CD4-positive, alpha-beta memory T cell (primary cell): ENCODE data around the gene PLD3. TPM values are rescaled to one million over a fixed set of nuclear protein-coding genes. Genes with fewer than 3 reads are reported as not detected.

Experiments
- CTCF ChIA-PET: fragments of 350-600 bp; sonication (Branson Sonifier 250); formaldehyde crosslinking; loops from one replicate; lab custom pipeline; 2021; ENCODE audit warnings: inconsistent platforms; ENCODE audit not compliant: partially characterized antibody; lab: Charles Lee
- POLR2A ChIA-PET: fragments of 350-600 bp; sonication (Branson Sonifier 250); formaldehyde crosslinking; loops from one replicate; lab custom pipeline; 2021; ENCODE audit not compliant: partially characterized antibody; lab: Charles Lee
- DNase-seq, 5 donors: peaks; one replicate each; pipeline versions ENCODE4 v3.0.0 to v3.0.0-alpha.2; 2020 to 2022; ENCODE audit warnings: mixed read lengths in 1 of 5
- H3K27ac ChIP-seq: one replicate; pipeline ENCODE4 v1.7.0; 2013; ENCODE audit warnings: low read depth, low read length
- H3K27me3 ChIP-seq: 2 replicates; pipeline ENCODE4 v1.7.0; 2013; ENCODE audit warnings: mild to moderate bottlenecking, low read length, moderate library complexity; ENCODE audit not compliant: insufficient read depth
- H3K36me3 ChIP-seq: 2 replicates; pipeline ENCODE4 v1.7.0; 2013; ENCODE audit warnings: mild to moderate bottlenecking, low read length, moderate library complexity; ENCODE audit not compliant: insufficient read depth
- H3K4me1 ChIP-seq: 2 replicates; pipeline ENCODE4 v1.7.0; 2013; ENCODE audit warnings: mild to moderate bottlenecking, low read length, moderate library complexity; ENCODE audit not compliant: insufficient read depth
- H3K4me3 ChIP-seq, 2 donors: one replicate each; pipeline ENCODE4 v1.7.0; 2013; ENCODE audit warnings: low read length in 2 of 2, mild to moderate bottlenecking in 1 of 2
- H3K9me3 ChIP-seq, 2 donors: one replicate each; pipeline ENCODE4 v1.7.0; 2013; ENCODE audit warnings: low read length in 2 of 2, control low read depth in 1 of 2; ENCODE audit not compliant: control insufficient read depth in 1 of 2
- H3K27ac Mint-ChIP-seq, 7 donors: one replicate each; pipeline ENCODE4 v1.8.0; 2020 to 2021; ENCODE audit warnings: mixed read lengths in 7 of 7, mild to moderate bottlenecking in 6 of 7, inconsistent platforms in 3 of 7, moderate library complexity in 3 of 7
- H3K27me3 Mint-ChIP-seq, 2 donors: one replicate each; pipeline ENCODE4 v1.8.0; 2020 to 2021; ENCODE audit warnings: mixed read lengths in 2 of 2
- H3K36me3 Mint-ChIP-seq, 2 donors: one replicate each; pipeline ENCODE4 v1.8.0; 2020 to 2021; ENCODE audit warnings: mixed read lengths in 2 of 2, inconsistent platforms in 1 of 2, mild to moderate bottlenecking in 1 of 2
- H3K4me1 Mint-ChIP-seq, 4 donors: one replicate each; pipeline ENCODE4 v1.8.0; 2020 to 2021; ENCODE audit warnings: mixed read lengths in 4 of 4, mild to moderate bottlenecking in 1 of 4
- H3K4me3 Mint-ChIP-seq, 8 donors: one replicate each; pipeline ENCODE4 v1.8.0; 2020 to 2021; ENCODE audit warnings: mixed read lengths in 8 of 8, mild to moderate bottlenecking in 7 of 8, moderate library complexity in 6 of 8, inconsistent platforms in 3 of 8
- H3K9me3 Mint-ChIP-seq, 8 donors: one replicate each; pipeline ENCODE4 v1.8.0; 2020 to 2021; ENCODE audit warnings: mixed read lengths in 8 of 8, mild to moderate bottlenecking in 5 of 8, inconsistent platforms in 3 of 8, moderate library complexity in 1 of 8
- intact Hi-C: fragments of 100-400 bp; cut with micrococcal nuclease; formaldehyde crosslinking; loops from one replicate; pipeline ENCODE4 v1.15.1; 2023
- polyA plus RNA-seq, 2 donors: library from polyadenylated mRNA; unstranded; fragments of 300-500 nt; fragmentation: Illumina TruSeq; gene quantifications; one replicate each; pipeline ENCODE4 v1.2.3, GENCODE V29; 2021
- total RNA-seq, 2 experiments: library from RNA; stranded (reverse); gene quantifications; one replicate each; pipeline ENCODE4 v1.2.3, GENCODE V29; 2021

The PLD3 gene
- total and polyA plus RNA-seq, 4 experiments from 2014 or later = 61.0 to 117 (median 95.2) TPM

GRCh38 chr19:40419780-40420179 lies 71.3 kb downstream of the PLD3 start:
- H3K4me3 ChIP-seq = no peak overlapping the region
- no peak for DNase-seq
- Mint-ChIP-seq H3K9me3 (no peaks in the 10 kb centered on the region), H3K4me1 (peaks cover 18 to 43% (median 33%) of the 10 kb centered on the region in 4 donors), H3K27me3 (no peaks in the 10 kb centered on the region), H3K27ac (peak overlapping the region in 5 of 7 donors; percentile 24 to 85 (median 65)), H3K36me3 (peaks cover 0 to 10% of the 10 kb centered on the region in 2 donors), H3K4me3 (peak overlapping the region; percentile 29 to 88 (median 77))
- H3K4me1 ChIP-seq = peaks cover 29% of the 10 kb centered on the region
- no peaks in the 10 kb centered on the region for H3K9me3 ChIP-seq
- no peaks in the 10 kb centered on the region for H3K27me3 ChIP-seq
- intact Hi-C loops = loop anchor here (1.0 to 10.0 kb wide), 4 partner anchors 25 to 135 kb away; partner anchors contain the start of genes AKT2, BLVRB and SERTAD3
- H3K27ac ChIP-seq = no peak overlapping the region
- H3K36me3 ChIP-seq = no peaks in the 10 kb centered on the region
- ChIA-PET POLR2A (interaction anchor here (0.7 to 8.9 kb wide), 8 partner anchors 14 to 1014 kb away, joined by 3 to 227 read pairs (median 12); partner anchors contain the start of genes BLVRB and SERTAD3), CTCF (interaction anchor here (0.7 to 3.9 kb wide), 21 partner anchors 9 to 190 kb away, joined by 3 to 66 read pairs (median 5); partner anchors contain the start of genes BLVRB, SERTAD3 and SPTBN4)

GRCh38 chr19:40420451-40420765 lies 71.9 kb downstream of the PLD3 start:
- Mint-ChIP-seq H3K9me3 (no peaks in the 10 kb centered on the region), H3K27ac (peak overlapping the region; percentile 84 to 98 (median 93)), H3K27me3 (no peaks in the 10 kb centered on the region), H3K4me1 (peaks cover 19 to 47% (median 33%) of the 10 kb centered on the region in 4 donors), H3K36me3 (peaks cover 0 to 13% of the 10 kb centered on the region in 2 donors), H3K4me3 (peak overlapping the region; percentile 85 to 93 (median 90))
- ChIA-PET POLR2A (interaction anchor here (0.5 to 8.9 kb wide), 22 partner anchors 8 to 1014 kb away, joined by 3 to 227 read pairs (median 4); partner anchors contain the start of genes BLVRB, C19orf47, PLD3 and SERTAD3), CTCF (interaction anchor here (0.7 to 3.9 kb wide), 31 partner anchors 9 to 218 kb away, joined by 3 to 66 read pairs (median 5); partner anchors contain the start of genes BLVRB, PLD3, SERTAD3 and SPTBN4)
- H3K27ac ChIP-seq = peak overlapping the region; percentile 84
- intact Hi-C loops = loop anchor here (1.0 to 10.0 kb wide), 4 partner anchors 24 to 136 kb away; partner anchors contain the start of genes AKT2, BLVRB and SERTAD3
- no peak for DNase-seq
- H3K36me3 ChIP-seq = no peaks in the 10 kb centered on the region
- no peaks in the 10 kb centered on the region for H3K9me3 ChIP-seq
- H3K27me3 ChIP-seq = no peaks in the 10 kb centered on the region
- peak overlapping the region in 1 of 2 donors; percentile 78 for H3K4me3 ChIP-seq
- H3K4me1 ChIP-seq = peaks cover 32% of the 10 kb centered on the region

- Histone ChIP-seq H3K36me3 (no peaks in the 10 kb centered on the region), H3K9me3 (no peaks in the 10 kb centered on the region), H3K4me3 (peak overlapping the region; percentile 47 to 78), H3K27ac (peak overlapping the region; percentile 84), H3K27me3 (no peaks in the 10 kb centered on the region), H3K4me1 (peaks cover 33% of the 10 kb centered on the region)
- Mint-ChIP-seq H3K4me3 (peak overlapping the region; percentile 88 to 93 (median 90)), H3K9me3 (peaks cover 0 to 2% (median 0%) of the 10 kb centered on the region in 8 donors), H3K27ac (peak overlapping the region; percentile 84 to 98 (median 97)), H3K36me3 (peaks cover 0 to 16% of the 10 kb centered on the region in 2 donors), H3K4me1 (peaks cover 19 to 53% (median 32%) of the 10 kb centered on the region in 4 donors), H3K27me3 (peaks cover 0 to 2% of the 10 kb centered on the region in 2 donors)
- POLR2A ChIA-PET = interaction anchor here (0.5 to 8.9 kb wide), 21 partner anchors 9 to 1015 kb away, joined by 3 to 227 read pairs (median 4); partner anchors contain the start of genes BLVRB, C19orf47, PLD3 and SERTAD3
- intact Hi-C loops = loop anchor here (1.0 to 10.0 kb wide), 6 partner anchors 17 to 136 kb away; partner anchors contain the start of genes AKT2, BLVRB, C19orf47 and PLD3
- CTCF ChIA-PET = interaction anchor here (0.7 to 3.9 kb wide), 33 partner anchors 8 to 218 kb away, joined by 3 to 66 read pairs (median 4); partner anchors contain the start of genes BLVRB, PLD3, SERTAD3 and SPTBN4
- peak; percentile 68 to 79 (median 69) for DNase-seq
These were observed 72.6 kb downstream of the PLD3 start for GRCh38 chr19:40420766-40421765.

GRCh38 chr19:40421993-40422747 lies 73.7 kb downstream of the PLD3 start:
- no peaks in the 10 kb centered on the region for H3K27me3 ChIP-seq
- H3K36me3 Mint-ChIP-seq = peaks cover 0 to 16% of the 10 kb centered on the region in 2 donors
- no peak for DNase-seq
- POLR2A ChIA-PET = interaction anchor here (1.8 to 8.9 kb wide), 4 partner anchors 12 to 841 kb away, joined by 4 to 227 read pairs (median 28); partner anchors contain the start of genes BLVRB and SERTAD3
- H3K36me3 ChIP-seq = no peaks in the 10 kb centered on the region
- no peak overlapping the region for H3K4me3 ChIP-seq
- H3K4me3 Mint-ChIP-seq = peak overlapping the region; percentile 26 to 93 (median 90)
- H3K27ac ChIP-seq = peak overlapping the region; percentile 84
- no peaks in the 10 kb centered on the region for H3K9me3 ChIP-seq
- peaks cover 34% of the 10 kb centered on the region for H3K4me1 ChIP-seq
- CTCF ChIA-PET = interaction anchor here (0.8 to 3.9 kb wide), 8 partner anchors 10 to 117 kb away, joined by 3 to 66 read pairs (median 6); partner anchors contain the start of genes BLVRB, SERTAD3 and SPTBN4
- H3K27ac Mint-ChIP-seq = peak overlapping the region; percentile 84 to 98 (median 97)
- H3K9me3 Mint-ChIP-seq = peaks cover 0 to 2% (median 0%) of the 10 kb centered on the region in 8 donors
- H3K4me1 Mint-ChIP-seq = peaks cover 19 to 53% (median 30%) of the 10 kb centered on the region in 4 donors
- intact Hi-C loops = loop anchor here (1.0 to 10.0 kb wide), 4 partner anchors 18 to 137 kb away; partner anchors contain the start of genes AKT2, C19orf47 and PLD3
- H3K27me3 Mint-ChIP-seq = peaks cover 0 to 2% of the 10 kb centered on the region in 2 donors

GRCh38 chr19:40422748-40423566 lies 74.5 kb downstream of the PLD3 start:
- peaks cover 0 to 16% of the 10 kb centered on the region in 2 donors for H3K36me3 Mint-ChIP-seq
- peaks cover 0 to 2% of the 10 kb centered on the region in 2 donors for H3K27me3 Mint-ChIP-seq
- ChIA-PET POLR2A (interaction anchor here (0.8 to 8.9 kb wide), 5 partner anchors 11 to 181 kb away, joined by 3 to 227 read pairs (median 12); partner anchors contain the start of genes BLVRB and SERTAD3), CTCF (interaction anchor here (0.8 to 1.4 kb wide), 2 partner anchors 15 to 20 kb away, joined by 3 to 4 read pairs; no protein-coding TSS in a partner anchor)
- peaks cover 0 to 2% (median 0%) of the 10 kb centered on the region in 8 donors for H3K9me3 Mint-ChIP-seq
- no peak overlapping the region for H3K4me3 ChIP-seq
- H3K4me1 Mint-ChIP-seq = peaks cover 17 to 48% (median 24%) of the 10 kb centered on the region in 4 donors
- peak overlapping the region in 7 of 8 donors; percentile 4 to 93 (median 53) for H3K4me3 Mint-ChIP-seq
- H3K4me1 ChIP-seq = peaks cover 28% of the 10 kb centered on the region
- no peak for DNase-seq
- H3K27ac Mint-ChIP-seq = peak overlapping the region in 6 of 7 donors; percentile 79 to 98 (median 90)
- H3K27me3 ChIP-seq = no peaks in the 10 kb centered on the region
- no peaks in the 10 kb centered on the region for H3K9me3 ChIP-seq
- H3K27ac ChIP-seq = no peak overlapping the region
- intact Hi-C loops = loop anchor here (10.0 kb wide), 1 partner anchor 138 kb away; the partner anchor contains the start of gene AKT2
- H3K36me3 ChIP-seq = no peaks in the 10 kb centered on the region
